22Rv1 (cell line): ENCODE measurements around the gene TTK.

ENCODE experiments used
- H3K27ac ChIP-seq: fragments of 450-650 bp; 2 replicates; pipeline ENCODE4 v1.5.1; 2017
- CTCF ChIP-seq: fragments of 450-650 bp; IDR thresholded peaks from 2 replicates; pipeline ENCODE4 v1.5.1; 2017; ENCODE audit warnings: mild to moderate bottlenecking
- ZFX ChIP-seq: fragments of 450-650 bp; IDR thresholded peaks from 2 replicates; pipeline ENCODE4 v1.6.1; 2017; ENCODE audit warnings: antibody characterized with exemption, borderline replicate concordance

TTK gene

GRCh38 chr6:80004173-80005072, at the start of gene TTK:
Gene TTK, plus strand, starts transcription at chr6:80004649. Its CDS starts 1,195 bp downstream, at chr6:80005844.
- H3K27ac ChIP-seq, result peak within 1 kb of the TSS; percentile 89
- TF ChIP-seq ZFX (no peak), CTCF (no peak)

GRCh38 chr6:79954849-79955248, 49.6 kb upstream of the TTK start:
- no peak overlapping the region for H3K27ac ChIP-seq
- TF ChIP-seq ZFX (no peak), CTCF (no peak)

- peak overlapping the region; percentile 33 for H3K27ac ChIP-seq
- TF ChIP-seq ZFX, result no peak
- TF ChIP-seq CTCF, result no peak
These were observed 39.8 kb upstream of the TTK start for GRCh38 chr6:79964607-79965081.

GRCh38 chr6:79967178-79967577, 37.3 kb upstream of the TTK start:
- H3K27ac ChIP-seq, result no peak overlapping the region
- no peak for TF ChIP-seq ZFX
- TF ChIP-seq CTCF, result no peak

- no peak overlapping the region for H3K27ac ChIP-seq
- TF ChIP-seq ZFX (no peak), CTCF (no peak)
These were observed 34.7 kb upstream of the TTK start for GRCh38 chr6:79969784-79970183.

GRCh38 chr6:79971193-79971592, 33.3 kb upstream of the TTK start:
- H3K27ac ChIP-seq, result no peak overlapping the region
- TF ChIP-seq CTCF, result no peak
- TF ChIP-seq ZFX, result no peak

- H3K27ac ChIP-seq, result no peak overlapping the region
- TF ChIP-seq CTCF, result no peak
- TF ChIP-seq ZFX, result no peak
These were observed 22.8 kb upstream of the TTK start for GRCh38 chr6:79981652-79982051.
